Adrenal gland (tissue), 12 donors: ENCODE results near the gene MARS1. TPM values are rescaled to one million over a fixed set of nuclear protein-coding genes. Genes with fewer than 3 reads are reported as not detected.

Source experiments
- DNase-seq, 7 donors: peaks; one replicate each; pipeline ENCODE4 v3.0.0-alpha.2; 2019 to 2020
- H3K27ac ChIP-seq, 5 donors: fragments of 200-600 bp; sonication (generic) in 4 of 5; 1 replicate in 3 of 5; 2 replicates in 2 of 5; pipeline versions ENCODE4 v1.5.1 to v1.8.0; 2016 to 2020; ENCODE audit warnings: mild to moderate bottlenecking in 1 of 5
- H3K27me3 ChIP-seq: fragments of 200-600 bp; 2 replicates; pipeline ENCODE4 v1.8.0; 2021
- H3K36me3 ChIP-seq, 2 donors: fragments of 200-600 bp; replicated peaks in 1 of 2; 1 replicate in 1 of 2; 2 replicates in 1 of 2; pipeline versions ENCODE4 v1.5.1 to v1.8.0; 2018 to 2022
- H3K4me1 ChIP-seq, 2 donors: fragments of 200-600 bp; replicated peaks in 1 of 2; 1 replicate in 1 of 2; 2 replicates in 1 of 2; pipeline versions ENCODE4 v1.5.1 to v1.8.0; 2018 to 2021
- H3K4me3 ChIP-seq, 4 donors: fragments of 200-600 bp; sonication (generic) in 3 of 4; one replicate each; pipeline ENCODE4 v1.5.1; 2016 to 2018
- H3K9me3 ChIP-seq, 3 donors: fragments of 200-600 bp; sonication (generic) in 1 of 3; replicated peaks in 1 of 3; 1 replicate in 2 of 3; 2 replicates in 1 of 3; pipeline versions ENCODE4 v1.5.1 to v1.8.0; 2016 to 2021
- CTCF ChIP-seq, 6 experiments: fragments of 450-650 bp in 4 of 6; fragments of 200-600 bp in 2 of 6; sonication (generic) in 1 of 6; IDR thresholded peaks; 1 replicate in 5 of 6; 2 replicates in 1 of 6; pipeline versions ENCODE4 v1.5.1 to v1.8.0; 2016 to 2021; ENCODE audit warnings: antibody characterized with exemption in 6 of 6, mild to moderate bottlenecking in 2 of 6, moderate library complexity in 1 of 6
- POLR2A ChIP-seq, 2 donors: fragments of 450-650 bp; IDR thresholded peaks; one replicate each; pipeline ENCODE4 v1.6.1; 2017; ENCODE audit warnings: antibody characterized with exemption in 2 of 2, mild to moderate bottlenecking in 2 of 2, moderate library complexity in 1 of 2
- WGBS, 4 donors: extraction: QIAGEN DNeasy Blood & Tissue Kit in 2 of 4; methylation state at CpG; one replicate each; pipeline versions ENCODE4 v1.1.5 to v1.1.7; 2013 to 2017; 5-methylcytosine and 5-hydroxymethylcytosine counted together
- intact Hi-C, 2 donors: fragments of 100-400 bp; cut with DNase I; formaldehyde crosslinking; loops; one replicate each; pipeline versions ENCODE4 v1.14.1 to v1.15.0; 2022 to 2023
- polyA plus RNA-seq, 3 donors: library from polyadenylated mRNA; stranded (reverse); fragments of 200-250 nt in 2 of 3; fragments of 350-450 nt in 1 of 3; fragmentation: Illumina TruSeq in 1 of 3; extraction: RNeasy Lipid Tissue Mini Kit (QIAGEN cat#74804) in 1 of 3; gene quantifications; one replicate each; pipeline ENCODE4 v1.2.3, GENCODE V29; 2013 to 2014
- total RNA-seq, 9 donors: library from RNA; depleted of rRNA in 4 of 9; stranded (reverse); fragments of >200 nt in 4 of 9; fragments of 120-200 nt in 1 of 9; fragmentation: NEBNext Ultra II Directional in 1 of 9; extraction: Animal tissue kit (Norgen Biotek cat#: 25700) in 1 of 9; gene quantifications; one replicate each; pipeline versions ENCODE4 v1.1.0 to v1.2.4, GENCODE V29; 2013 to 2023
- donor health status: healthy with polysubstance abuse.
- donor health status: Bipolar disorder and iron deficiency.
- donor health status: DM: yes; HTN: yes; CAD: no.
- donor health status: DM: no; HTN: no; CAD: no.
- donor health status: DM: no; HTN: no; CAD: no.
- donor health status: DM: yes; HTN: yes; CAD: no.

The MARS1 gene
- total and polyA plus RNA-seq, 12 donors, result 38.3 to 210 (median 135) TPM

DNA sequence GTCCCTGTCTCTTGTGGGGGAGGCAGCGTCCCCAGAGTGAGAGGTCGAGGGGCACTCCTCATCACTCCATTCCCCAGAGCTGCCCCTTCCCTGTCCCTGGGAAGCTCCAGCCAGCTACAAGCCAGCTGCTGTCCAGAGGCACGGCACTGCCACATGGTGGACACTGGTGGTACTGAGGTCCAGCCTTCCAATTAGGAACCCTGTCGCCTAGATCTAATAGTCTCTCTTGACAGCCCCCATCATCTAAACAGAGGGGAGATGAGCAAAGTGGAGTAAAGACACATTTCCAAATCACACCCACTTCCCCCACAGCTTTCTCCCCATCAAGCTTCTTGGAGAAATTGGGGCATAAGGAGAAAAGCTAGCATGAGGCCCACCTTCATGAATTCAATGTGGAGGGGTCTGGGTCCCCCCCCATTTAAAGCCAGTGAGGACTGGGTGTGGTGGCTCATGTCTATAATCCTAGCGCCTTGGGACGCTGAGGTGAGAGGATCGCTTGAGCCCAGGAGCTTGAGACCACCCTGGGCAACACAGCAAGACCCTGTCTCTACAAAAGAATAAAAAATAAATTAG lies 34.8 kb upstream of the MARS1 start:
- TF ChIP-seq CTCF (IDR thresholded peaks at IDR 0.05) (peak; percentile 83 to 96 (median 92)), POLR2A (IDR thresholded peaks at IDR 0.05) (no peak)
- intact Hi-C loops, result loop anchor here (2.0 to 5.0 kb wide), 4 partner anchors 146 to 241 kb away; no protein-coding TSS in a partner anchor
- 7 to 36% (median 16%) methylated on average over 4 to 7 of the region's 7 CpGs for WGBS, 4 donors
- Histone ChIP-seq H3K27ac (no peak overlapping the region), H3K27me3 (no peaks in the 10 kb centered on the region), H3K36me3 (no peaks in the 10 kb centered on the region), H3K4me3 (no peak overlapping the region), H3K4me1 (no peaks in the 10 kb centered on the region), H3K9me3 (no peaks in the 10 kb centered on the region)
- peak; percentile 75 to 93 (median 84) for DNase-seq

DNA sequence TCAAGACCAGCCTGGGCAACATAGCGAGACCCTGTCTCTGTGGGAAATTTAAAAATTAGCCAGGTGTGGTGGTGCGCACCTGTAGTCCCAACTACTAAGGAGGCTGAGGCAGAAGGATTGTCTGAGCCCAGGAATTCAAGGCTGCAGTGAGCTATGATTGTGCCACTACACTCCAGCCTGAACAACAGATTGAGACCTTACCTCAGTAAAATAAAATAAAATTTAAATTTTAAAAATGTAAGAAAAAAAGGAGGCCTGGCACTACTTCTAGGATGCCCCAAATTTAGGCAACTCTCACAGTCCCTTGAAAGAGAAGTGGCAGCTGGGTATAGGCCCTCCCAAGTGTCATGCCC lies 33.7 kb upstream of the MARS1 start:
- WGBS, 4 donors, result 79 to 95% (median 86%) methylated on average over 2 of the region's 2 CpGs
- Histone ChIP-seq H3K27me3 (no peaks in the 10 kb centered on the region), H3K4me1 (peaks cover 0 to 7% of the 10 kb centered on the region in 2 donors), H3K36me3 (no peaks in the 10 kb centered on the region), H3K4me3 (no peak overlapping the region), H3K9me3 (no peaks in the 10 kb centered on the region), H3K27ac (no peak overlapping the region)
- TF ChIP-seq POLR2A (IDR thresholded peaks at IDR 0.05) (no peak), CTCF (IDR thresholded peaks at IDR 0.05) (no peak)
- DNase-seq, result no peak
- intact Hi-C loops, result loop anchor here (5.0 kb wide), 3 partner anchors 147 to 242 kb away; no protein-coding TSS in a partner anchor

DNA sequence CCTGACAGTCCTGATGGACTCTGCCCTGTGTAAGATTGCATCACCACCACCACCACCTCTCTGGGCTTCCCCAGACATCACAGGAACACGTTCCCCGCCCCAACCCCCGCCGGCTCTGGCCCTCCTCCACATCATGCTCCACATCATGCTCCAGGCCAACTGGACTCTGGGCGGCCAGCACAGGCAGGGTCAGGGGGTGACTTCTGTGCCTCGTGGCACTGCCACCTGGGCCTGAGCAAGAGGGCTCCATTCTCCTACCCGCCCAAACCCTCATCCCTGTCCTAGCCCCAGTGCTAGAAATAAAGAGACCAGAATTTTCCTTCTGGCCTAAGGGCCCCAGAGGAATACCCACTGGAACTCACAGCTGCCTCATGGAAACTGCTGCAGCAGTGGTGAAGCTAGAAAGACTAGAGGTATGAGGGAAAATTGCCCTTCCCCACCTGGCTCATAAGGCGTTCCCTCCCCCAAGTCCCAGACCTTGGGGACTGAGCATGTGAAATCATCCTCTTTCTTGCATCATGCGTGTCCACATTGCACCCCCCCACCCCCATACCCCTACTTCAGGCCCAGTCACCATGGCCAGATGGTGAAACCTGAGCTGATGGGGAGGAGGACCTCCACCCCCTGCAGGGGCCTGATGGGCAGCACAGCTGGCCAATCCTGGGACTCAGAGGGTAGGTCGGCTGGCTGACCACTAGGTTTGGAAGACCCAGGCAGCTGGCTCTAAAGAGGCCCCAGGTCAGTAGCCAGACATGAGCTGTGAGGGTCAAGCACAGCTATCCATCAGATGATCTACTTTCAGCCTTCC lies 33.1 kb upstream of the MARS1 start, which contains the start of gene INHBE:
Gene INHBE (plus strand): TSS at position 742 of the 808 bp plus-strand sequence. CDS start 230 bp downstream, outside the sequence.
- WGBS, 4 donors, result 60 to 68% (median 63%) methylated on average over 6 to 10 of the region's 10 CpGs
- Histone ChIP-seq H3K9me3 (no peaks in the 10 kb centered on the region), H3K36me3 (no peaks in the 10 kb centered on the region), H3K4me1 (peaks cover 0 to 7% of the 10 kb centered on the region in 2 donors), H3K27ac (no peak within 1 kb of the TSS), H3K4me3 (no peak within 1 kb of the TSS), H3K27me3 (no peaks in the 10 kb centered on the region)
- DNase-seq, result no peak
- TF ChIP-seq POLR2A (IDR thresholded peaks at IDR 0.05), result no peak
- TF ChIP-seq CTCF (IDR thresholded peaks at IDR 0.05), result no peak
- intact Hi-C loops, result loop anchor here (5.0 kb wide), 3 partner anchors 147 to 242 kb away; no protein-coding TSS in a partner anchor

GRCh38 chr12:57455374-57456144 lies 32.3 kb upstream of the MARS1 start:
- H3K4me3 ChIP-seq, result no peak overlapping the region
- intact Hi-C loops, result no loop called here
- DNase-seq, result no peak

More at GRCh38 chr12:57455374-57456144, 32.3 kb upstream of the MARS1 start:
- Histone ChIP-seq H3K9me3 (no peaks in the 10 kb centered on the region), H3K27ac (no peak overlapping the region), H3K4me1 (peaks cover 0 to 7% of the 10 kb centered on the region in 2 donors), H3K27me3 (no peaks in the 10 kb centered on the region), H3K36me3 (no peaks in the 10 kb centered on the region)
- 42 to 56% (median 50%) methylated on average over 4 to 10 of the region's 10 CpGs for WGBS, 4 donors
- TF ChIP-seq POLR2A (IDR thresholded peaks at IDR 0.05) (no peak), CTCF (IDR thresholded peaks at IDR 0.05) (no peak)
